ENCODE results near the gene HEG1. TPM values are rescaled to one million over a fixed set of nuclear protein-coding genes. Genes with fewer than 3 reads are reported as not detected.

Gene HEG1
- total RNA-seq, 2 experiments from 2014 or later, result 5.8 TPM

GRCh38 chr3:124986192-124987143 is 69.3 kb downstream of the HEG1 start:
- H3K27me3 Mint-ChIP-seq (ENCODE audit: low read depth), result no peaks in the 10 kb centered on the region
- DNase-seq, result no peak
- H3K27ac Mint-ChIP-seq, result no peak overlapping the region
- no peaks in the 10 kb centered on the region for H3K4me1 Mint-ChIP-seq (ENCODE audit: low read depth)
- CTCF ChIA-PET, result interaction anchor here (0.5 kb wide), 1 partner anchor 33 kb away, joined by 3 read pairs; no protein-coding TSS in a partner anchor
- no peak overlapping the region for H3K4me3 Mint-ChIP-seq
- peaks cover 13% of the 10 kb centered on the region for H3K36me3 Mint-ChIP-seq (ENCODE audit: low read depth)
- H3K9me3 Mint-ChIP-seq, result no peaks in the 10 kb centered on the region
- intact Hi-C loops (cut with micrococcal nuclease), result no loop called here

- DNase-seq, result no peak
- Mint-ChIP-seq H3K27ac (no peak overlapping the region), H3K27me3 (ENCODE audit: low read depth) (no peaks in the 10 kb centered on the region), H3K4me3 (no peak overlapping the region), H3K36me3 (ENCODE audit: low read depth) (peaks cover 9% of the 10 kb centered on the region), H3K4me1 (ENCODE audit: low read depth) (no peaks in the 10 kb centered on the region), H3K9me3 (no peaks in the 10 kb centered on the region)
- CTCF ChIA-PET, result interaction anchor here (0.5 kb wide), 1 partner anchor 597 kb away, joined by 5 read pairs; no protein-coding TSS in a partner anchor
- intact Hi-C loops (cut with micrococcal nuclease), result no loop called here
Observed at GRCh38 chr3:124985349-124985748, 70.4 kb downstream of the HEG1 start.

GRCh38 chr3:124984754-124985153 is 71.0 kb downstream of the HEG1 start:
- H3K4me3 Mint-ChIP-seq, result no peak overlapping the region
- intact Hi-C loops (cut with micrococcal nuclease), result no loop called here
- peaks cover 4% of the 10 kb centered on the region for H3K36me3 Mint-ChIP-seq (ENCODE audit: low read depth)
- H3K9me3 Mint-ChIP-seq, result no peaks in the 10 kb centered on the region
- H3K27me3 Mint-ChIP-seq (ENCODE audit: low read depth), result no peaks in the 10 kb centered on the region
- no peak overlapping the region for H3K27ac Mint-ChIP-seq
- no peaks in the 10 kb centered on the region for H3K4me1 Mint-ChIP-seq (ENCODE audit: low read depth)
- DNase-seq, result no peak
- CTCF ChIA-PET, result interaction anchor here (0.5 to 0.6 kb wide), 2 partner anchors 37 to 176 kb away, joined by 3 to 4 read pairs; no protein-coding TSS in a partner anchor

GRCh38 chr3:124982855-124983254 is 72.9 kb downstream of the HEG1 start:
- H3K4me1 Mint-ChIP-seq (ENCODE audit: low read depth), result no peaks in the 10 kb centered on the region
- no peaks in the 10 kb centered on the region for H3K9me3 Mint-ChIP-seq
- CTCF ChIA-PET, result interaction anchor here (1.0 kb wide), 1 partner anchor 603 kb away, joined by 3 read pairs; no protein-coding TSS in a partner anchor
- H3K27ac Mint-ChIP-seq, result no peak overlapping the region
- no peak for DNase-seq
- H3K4me3 Mint-ChIP-seq, result no peak overlapping the region
- intact Hi-C loops (cut with micrococcal nuclease), result no loop called here
- peaks cover 2% of the 10 kb centered on the region for H3K36me3 Mint-ChIP-seq (ENCODE audit: low read depth)
- H3K27me3 Mint-ChIP-seq (ENCODE audit: low read depth), result no peaks in the 10 kb centered on the region

GRCh38 chr3:124981472-124981871 is 74.3 kb downstream of the HEG1 start:
- H3K36me3 Mint-ChIP-seq (ENCODE audit: low read depth), result peaks cover 2% of the 10 kb centered on the region
- H3K4me1 Mint-ChIP-seq (ENCODE audit: low read depth), result no peaks in the 10 kb centered on the region
- H3K9me3 Mint-ChIP-seq, result no peaks in the 10 kb centered on the region
- CTCF ChIA-PET, result no interaction called here
- no peak for DNase-seq
- intact Hi-C loops (cut with micrococcal nuclease), result no loop called here
- H3K27ac Mint-ChIP-seq, result no peak overlapping the region
- no peaks in the 10 kb centered on the region for H3K27me3 Mint-ChIP-seq (ENCODE audit: low read depth)
- H3K4me3 Mint-ChIP-seq, result no peak overlapping the region

- Mint-ChIP-seq H3K36me3 (ENCODE audit: low read depth) (peaks cover 2% of the 10 kb centered on the region), H3K4me1 (ENCODE audit: low read depth) (no peaks in the 10 kb centered on the region), H3K9me3 (no peaks in the 10 kb centered on the region), H3K27me3 (ENCODE audit: low read depth) (no peaks in the 10 kb centered on the region), H3K4me3 (no peak overlapping the region), H3K27ac (no peak overlapping the region)
- intact Hi-C loops (cut with micrococcal nuclease), result no loop called here
- CTCF ChIA-PET, result no interaction called here
- no peak for DNase-seq
Observed at GRCh38 chr3:124978627-124979026, 77.2 kb downstream of the HEG1 start.

GRCh38 chr3:124976383-124976782 is 79.4 kb downstream of the HEG1 start:
- Mint-ChIP-seq H3K27ac (no peak overlapping the region), H3K9me3 (no peaks in the 10 kb centered on the region), H3K27me3 (ENCODE audit: low read depth) (no peaks in the 10 kb centered on the region), H3K4me3 (no peak overlapping the region), H3K36me3 (ENCODE audit: low read depth) (no peaks in the 10 kb centered on the region), H3K4me1 (ENCODE audit: low read depth) (no peaks in the 10 kb centered on the region)
- intact Hi-C loops (cut with micrococcal nuclease), result no loop called here
- CTCF ChIA-PET, result no interaction called here
- DNase-seq, result no peak

GRCh38 chr3:124974691-124975090 is 81.1 kb downstream of the HEG1 start:
- peaks cover 8% of the 10 kb centered on the region for H3K36me3 Mint-ChIP-seq (ENCODE audit: low read depth)
- no peak for DNase-seq
- H3K4me3 Mint-ChIP-seq, result no peak overlapping the region
- H3K9me3 Mint-ChIP-seq, result no peaks in the 10 kb centered on the region
- H3K4me1 Mint-ChIP-seq (ENCODE audit: low read depth), result no peaks in the 10 kb centered on the region
- no peak overlapping the region for H3K27ac Mint-ChIP-seq
- H3K27me3 Mint-ChIP-seq (ENCODE audit: low read depth), result no peaks in the 10 kb centered on the region
- intact Hi-C loops (cut with micrococcal nuclease), result no loop called here
- CTCF ChIA-PET, result no interaction called here

GRCh38 chr3:124973290-124973689 is 82.5 kb downstream of the HEG1 start:
- Mint-ChIP-seq H3K27ac (no peak overlapping the region), H3K27me3 (ENCODE audit: low read depth) (no peaks in the 10 kb centered on the region), H3K9me3 (no peaks in the 10 kb centered on the region), H3K4me3 (no peak overlapping the region), H3K4me1 (ENCODE audit: low read depth) (no peaks in the 10 kb centered on the region), H3K36me3 (ENCODE audit: low read depth) (peaks cover 10% of the 10 kb centered on the region)
- no peak for DNase-seq
- intact Hi-C loops (cut with micrococcal nuclease), result no loop called here
- CTCF ChIA-PET, result no interaction called here

GRCh38 chr3:124972457-124972856 is 83.3 kb downstream of the HEG1 start:
- intact Hi-C loops (cut with micrococcal nuclease), result no loop called here
- no peak overlapping the region for H3K4me3 Mint-ChIP-seq
- CTCF ChIA-PET, result no interaction called here
- DNase-seq, result no peak
- H3K36me3 Mint-ChIP-seq (ENCODE audit: low read depth), result peaks cover 12% of the 10 kb centered on the region
- no peaks in the 10 kb centered on the region for H3K9me3 Mint-ChIP-seq
- H3K4me1 Mint-ChIP-seq (ENCODE audit: low read depth), result no peaks in the 10 kb centered on the region
- no peaks in the 10 kb centered on the region for H3K27me3 Mint-ChIP-seq (ENCODE audit: low read depth)
- H3K27ac Mint-ChIP-seq, result no peak overlapping the region

GRCh38 chr3:124969963-124970722 is 85.7 kb downstream of the HEG1 start:
- H3K4me3 Mint-ChIP-seq, result no peak overlapping the region
- intact Hi-C loops (cut with micrococcal nuclease), result no loop called here
- no peak for DNase-seq
- H3K27ac Mint-ChIP-seq, result no peak overlapping the region
- H3K36me3 Mint-ChIP-seq (ENCODE audit: low read depth), result peaks cover 12% of the 10 kb centered on the region
- CTCF ChIA-PET, result no interaction called here
- H3K4me1 Mint-ChIP-seq (ENCODE audit: low read depth), result no peaks in the 10 kb centered on the region
- H3K27me3 Mint-ChIP-seq (ENCODE audit: low read depth), result no peaks in the 10 kb centered on the region
- H3K9me3 Mint-ChIP-seq, result no peaks in the 10 kb centered on the region

GRCh38 chr3:124969190-124969589 is 86.6 kb downstream of the HEG1 start:
- no peak for DNase-seq
- Mint-ChIP-seq H3K4me3 (no peak overlapping the region), H3K4me1 (ENCODE audit: low read depth) (peaks cover 4% of the 10 kb centered on the region), H3K9me3 (no peaks in the 10 kb centered on the region), H3K27me3 (ENCODE audit: low read depth) (no peaks in the 10 kb centered on the region), H3K36me3 (ENCODE audit: low read depth) (peaks cover 12% of the 10 kb centered on the region), H3K27ac (no peak overlapping the region)
- CTCF ChIA-PET, result no interaction called here
- intact Hi-C loops (cut with micrococcal nuclease), result no loop called here
